Measurements from ENCODE around the gene DDX10.
"Not testable (repeated sequence)": the region's sequence is repeated elsewhere in the genome, so short reads cannot be mapped to it uniquely, and the experiment has no call there.

The DDX10 gene

GRCh38 chr11:108664730-108665525, at the start of gene DDX10:
TSS of gene DDX10 (plus strand) at chr11:108665069. CDS start at chr11:108665154, 85 bp downstream.
- peak; percentile 96 for DNase-seq

DNA sequence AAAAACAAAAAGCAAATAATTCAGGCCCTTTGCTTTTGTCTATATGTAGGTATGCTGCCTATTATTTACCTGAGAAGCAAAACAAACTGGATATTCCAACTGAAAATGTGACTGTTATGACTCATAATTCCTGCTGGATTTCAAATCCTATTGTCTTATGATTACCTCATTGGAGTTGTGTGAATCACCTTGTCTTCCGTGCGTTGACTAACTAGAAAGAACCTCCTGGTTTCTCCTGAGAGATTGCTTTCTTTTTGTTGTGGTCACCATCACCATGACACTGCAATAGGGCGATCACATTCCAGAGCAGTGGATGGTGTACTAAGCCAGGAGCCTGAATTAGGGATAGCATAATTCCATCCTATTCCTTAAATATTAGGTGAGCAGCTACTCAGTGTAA, 48.3 kb upstream of the DDX10 start:
- DNase-seq: no peak

- DNase-seq: no peak
Measured at GRCh38 chr11:108617055-108617454, 47.8 kb upstream of the DDX10 start.

DNA sequence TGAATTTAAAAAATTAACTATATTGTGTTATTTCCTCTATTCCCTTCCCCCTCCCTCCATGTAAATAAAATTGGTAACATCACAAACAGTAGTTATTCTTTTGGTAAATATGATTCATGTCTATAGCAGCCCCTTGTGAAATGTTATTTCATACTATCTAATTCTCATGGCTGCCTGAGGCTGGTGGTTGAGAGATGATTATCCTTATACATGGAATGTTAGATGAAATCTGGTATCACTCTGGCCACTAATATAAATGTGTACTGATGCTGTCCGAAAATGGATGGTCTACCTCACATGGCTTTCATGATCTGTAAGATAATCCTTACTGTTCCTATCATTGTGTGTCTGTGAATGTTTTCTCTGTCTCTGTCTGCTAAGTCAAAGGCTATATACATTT, 46.3 kb upstream of the DDX10 start:
- DNase-seq: no peak

- DNase-seq: no peak
Measured at GRCh38 chr11:108620958-108621772, 43.7 kb upstream of the DDX10 start.

DNA sequence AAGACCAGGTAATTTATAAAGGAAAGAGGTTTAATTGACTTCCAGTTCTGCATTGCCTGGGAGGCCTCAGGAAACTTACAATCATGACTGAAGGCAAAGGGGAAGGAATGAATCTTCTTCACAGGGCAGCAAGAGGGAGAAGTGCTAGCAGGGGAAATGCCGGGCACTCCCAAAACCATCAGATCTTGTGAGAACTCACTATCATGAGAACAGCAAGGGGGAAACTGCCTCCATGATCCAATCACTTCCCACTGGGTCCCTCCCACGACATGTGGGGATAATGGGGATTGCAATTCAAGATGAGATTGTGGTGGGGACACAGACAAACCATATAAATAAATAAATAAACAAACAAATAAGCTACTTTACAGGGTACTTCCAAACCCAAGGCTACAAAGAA, 42.5 kb upstream of the DDX10 start:
- no peak for DNase-seq

DNA sequence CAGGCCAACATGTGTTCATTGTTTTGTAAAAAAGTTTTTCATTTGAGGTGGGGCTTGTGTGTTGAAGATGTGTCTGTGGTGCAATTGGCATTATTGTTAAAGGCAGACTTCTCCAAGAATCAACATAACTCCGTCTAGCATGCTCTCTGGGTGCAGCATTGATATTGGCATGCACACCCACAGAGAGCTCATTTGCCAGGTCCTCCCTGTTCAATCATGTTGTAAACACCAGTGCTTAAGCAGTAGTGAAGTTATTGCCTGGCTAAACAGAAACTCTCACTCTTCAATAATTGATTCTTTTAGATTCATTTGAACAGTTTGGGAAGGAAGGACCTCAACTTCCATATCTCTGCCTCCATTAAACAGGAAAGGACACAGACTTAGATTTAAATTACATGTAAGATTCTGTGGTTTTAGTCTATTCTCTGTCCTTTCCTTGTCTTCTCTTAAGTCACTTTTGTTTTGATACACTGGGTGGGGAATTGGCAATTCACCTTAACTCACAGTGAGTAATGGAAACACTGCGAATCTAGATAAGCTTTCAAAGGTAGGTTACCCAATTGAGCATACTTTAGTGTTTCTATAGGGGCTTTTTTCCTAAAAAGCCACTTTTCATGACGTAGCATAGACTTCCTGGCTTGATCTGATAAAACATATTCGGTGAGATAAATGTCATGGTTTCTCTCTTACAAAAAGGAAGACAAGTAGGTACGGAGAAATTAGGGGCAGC, 40.5 kb upstream of the DDX10 start:
- no peak for DNase-seq

- no peak for DNase-seq
Measured at GRCh38 chr11:108628326-108628725, 36.5 kb upstream of the DDX10 start.

- no peak for DNase-seq
Measured at GRCh38 chr11:108628812-108629211, 36.1 kb upstream of the DDX10 start.

- no peak for DNase-seq
Measured at GRCh38 chr11:108629274-108629673, 35.6 kb upstream of the DDX10 start.

DNA sequence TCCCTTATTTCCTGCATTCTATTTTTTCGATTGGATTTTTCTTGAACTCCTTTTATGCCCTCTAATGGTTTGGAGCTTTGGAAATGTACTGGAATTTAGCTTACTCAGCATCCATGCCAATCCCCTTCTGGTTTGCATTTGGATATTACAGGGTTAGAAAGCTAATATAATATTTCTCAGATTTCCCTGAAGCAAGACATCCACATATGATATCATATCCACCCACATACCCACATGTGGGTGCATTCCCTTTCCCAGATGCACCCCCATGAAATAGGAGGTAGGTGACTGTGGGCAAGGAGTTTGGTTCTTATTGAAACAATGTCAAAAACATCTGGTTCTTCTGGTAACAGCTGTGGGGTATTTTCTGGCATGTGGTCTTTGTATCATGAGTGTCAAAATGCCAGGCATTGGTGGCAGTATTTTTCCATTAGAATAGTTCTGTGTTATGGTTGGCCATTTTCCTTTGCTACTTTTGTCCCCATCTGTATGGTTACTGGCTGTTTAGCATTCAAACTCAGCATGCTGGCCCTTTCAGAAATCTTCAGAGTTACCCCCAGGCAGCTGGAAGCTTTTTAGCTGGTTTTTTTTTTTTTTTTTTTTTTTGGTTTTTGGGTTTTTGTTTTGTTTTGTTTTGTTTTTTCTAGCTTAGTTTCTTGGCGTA, 32.7 kb upstream of the DDX10 start:
- DNase-seq: no peak

- DNase-seq: no peak
Measured at GRCh38 chr11:108635106-108635505, 29.8 kb upstream of the DDX10 start.

DNA sequence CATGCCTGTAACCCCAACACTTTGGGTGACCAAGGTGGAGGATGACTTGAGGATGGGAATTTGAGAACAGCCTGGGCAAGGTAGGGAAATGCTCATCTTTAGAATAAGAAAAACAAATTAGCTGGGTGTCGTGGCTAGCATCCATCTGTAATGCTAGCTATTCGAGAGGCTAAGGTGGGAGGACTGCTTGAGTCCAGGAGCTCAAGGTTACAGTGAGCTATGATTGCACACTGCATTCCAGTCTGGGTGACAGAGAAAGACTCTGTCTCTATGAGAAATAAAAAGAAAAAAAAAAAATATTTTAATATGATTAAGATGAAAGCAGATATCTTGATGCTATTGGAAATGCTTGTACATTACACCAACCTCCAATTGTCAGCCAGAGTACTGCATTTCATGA, 28.6 kb upstream of the DDX10 start:
- no peak for DNase-seq

DNA sequence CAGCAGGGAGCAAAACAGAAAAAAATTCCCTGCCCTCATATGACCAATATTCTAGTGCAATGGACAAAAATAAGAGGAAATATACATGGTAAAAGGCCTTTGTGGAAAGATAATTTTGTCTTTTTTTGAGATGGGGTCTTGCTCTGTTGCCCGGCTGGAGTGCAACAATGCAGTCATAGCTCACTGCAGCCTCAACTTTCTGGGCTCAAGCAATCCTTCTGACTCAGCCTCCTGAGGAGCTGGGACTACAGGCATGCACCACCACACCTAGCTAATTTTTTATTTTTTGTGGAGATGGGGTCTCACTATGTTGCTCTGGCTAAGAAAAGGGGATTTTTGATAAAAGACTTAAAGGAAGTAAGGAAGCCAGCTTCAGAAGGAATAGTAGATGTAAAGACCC, 25.7 kb upstream of the DDX10 start:
- DNase-seq: no peak

GRCh38 chr11:108641752-108642151, 23.1 kb upstream of the DDX10 start:
- not testable (repeated sequence) for DNase-seq

DNA sequence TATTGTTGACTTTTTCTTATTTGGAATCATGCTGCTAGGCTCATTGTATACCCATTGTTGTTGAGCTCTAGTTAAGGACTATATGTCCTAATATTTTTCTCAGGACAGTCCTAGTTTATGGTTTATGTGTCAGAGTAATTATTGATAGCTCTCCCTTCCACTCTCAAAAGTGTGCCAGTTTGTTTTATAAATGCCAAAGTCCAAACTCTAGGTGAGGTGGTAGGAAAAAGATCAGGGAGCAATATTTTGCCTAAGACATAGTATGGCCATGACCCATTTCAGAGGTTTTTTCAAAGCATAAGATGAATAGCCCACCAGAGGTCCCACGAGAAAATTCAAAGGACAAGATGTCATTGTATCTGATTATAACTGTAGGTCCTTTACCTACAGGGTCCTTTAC, 20.9 kb upstream of the DDX10 start:
- no peak for DNase-seq

DNA sequence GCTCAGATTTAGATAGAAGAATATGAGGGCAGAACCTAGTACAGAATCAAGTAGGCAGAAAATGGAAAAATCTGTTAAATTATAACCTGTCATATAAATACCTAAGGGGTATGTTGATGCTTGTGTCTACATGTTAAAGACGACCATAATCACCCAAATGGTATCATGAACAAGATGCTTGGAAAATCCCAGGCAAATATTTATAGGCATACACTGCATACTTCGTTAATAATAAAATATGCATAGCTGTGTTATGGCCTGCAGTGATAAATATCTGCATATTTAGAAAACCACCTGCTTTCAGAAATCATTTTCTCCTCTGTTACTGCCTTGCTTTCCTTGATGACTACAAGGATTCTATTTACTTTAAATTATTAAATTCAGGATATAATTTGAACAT, 18.9 kb upstream of the DDX10 start:
- no peak for DNase-seq

DNA sequence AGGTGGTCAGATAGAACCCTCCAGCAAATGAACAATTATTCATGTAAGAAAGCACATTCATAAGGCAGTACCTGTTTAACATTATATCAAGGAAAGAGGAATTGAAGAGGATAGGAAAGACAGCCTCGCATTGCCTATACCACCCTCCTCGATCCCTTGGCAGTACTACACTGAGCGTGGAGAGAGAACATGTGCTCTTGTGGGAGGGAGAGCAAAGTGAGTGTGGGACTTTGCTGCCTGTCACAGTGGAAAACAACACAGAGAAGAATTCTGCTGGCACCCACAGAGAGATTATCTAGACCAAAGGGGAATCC, 17.5 kb upstream of the DDX10 start:
- DNase-seq: no peak

GRCh38 chr11:108647701-108648527, 17.0 kb upstream of the DDX10 start:
- peak; percentile 91 for DNase-seq

- DNase-seq: no peak
Measured at GRCh38 chr11:108648528-108648885, 16.4 kb upstream of the DDX10 start.

GRCh38 chr11:108654100-108654499, 10.8 kb upstream of the DDX10 start:
- DNase-seq: not testable (repeated sequence)

GRCh38 chr11:108654994-108655631, 9.8 kb upstream of the DDX10 start:
- DNase-seq: peak; percentile 46

All from NCI-H2029 (cell line).